ENCODE data around the gene IAPP.
"Not testable (repeated sequence)": the region's sequence is repeated elsewhere in the genome, so short reads cannot be mapped to it uniquely, and the experiment has no call there.

The IAPP gene

DNA sequence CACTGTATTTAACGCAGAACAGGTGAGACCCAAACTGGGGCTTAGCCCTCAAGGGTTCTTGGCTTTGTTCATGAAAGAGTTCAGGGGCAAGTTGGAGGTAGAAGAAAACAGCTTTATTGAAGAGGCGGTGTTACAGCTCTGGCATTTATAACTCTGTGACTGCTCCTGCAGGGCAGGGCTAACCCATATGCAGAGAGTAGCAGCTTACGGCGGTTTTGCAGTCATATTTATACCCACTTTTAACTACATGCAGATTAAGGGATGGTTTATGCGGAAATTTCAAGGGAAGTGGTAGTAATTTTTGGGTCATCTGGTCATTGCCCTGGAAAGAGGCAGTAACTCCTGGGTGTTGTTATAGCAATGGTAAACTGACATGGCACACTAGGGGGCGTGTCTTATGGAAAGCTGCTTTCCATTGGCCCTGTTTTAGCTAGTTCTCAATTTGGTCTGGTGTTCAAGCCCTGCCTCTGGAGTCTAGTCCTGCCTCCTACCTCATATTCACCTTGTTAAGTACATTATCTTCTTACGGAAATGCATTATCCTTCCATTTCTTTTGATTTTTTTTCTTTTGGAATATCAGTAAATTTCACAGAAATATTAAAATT, 1.8 kb upstream of the IAPP start:
- in situ Hi-C loops (cut with MboI; ENCODE audit: low sequenced_read_pairs) = no loop called here

DNA sequence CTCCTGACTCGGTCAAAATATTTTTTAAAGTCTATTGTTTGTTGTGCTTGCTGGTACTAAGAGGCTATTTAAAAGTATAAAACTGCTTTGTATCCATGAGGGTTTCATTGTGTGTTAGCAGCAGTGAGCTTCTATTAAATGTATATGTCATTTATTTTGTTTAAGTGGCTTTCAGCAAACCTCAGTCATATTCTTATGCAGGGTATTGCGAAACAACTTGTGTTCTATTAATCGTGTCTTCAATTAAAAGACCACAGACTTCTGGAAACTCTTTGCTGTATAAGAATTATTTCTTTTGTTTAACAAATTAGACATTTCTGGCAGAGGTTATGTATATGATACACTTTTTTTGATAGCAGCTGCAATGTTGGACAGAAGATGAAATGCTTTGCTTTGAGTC, 6.5 kb downstream of the IAPP start:
- in situ Hi-C loops (cut with MboI; ENCODE audit: low sequenced_read_pairs) = no loop called here

DNA sequence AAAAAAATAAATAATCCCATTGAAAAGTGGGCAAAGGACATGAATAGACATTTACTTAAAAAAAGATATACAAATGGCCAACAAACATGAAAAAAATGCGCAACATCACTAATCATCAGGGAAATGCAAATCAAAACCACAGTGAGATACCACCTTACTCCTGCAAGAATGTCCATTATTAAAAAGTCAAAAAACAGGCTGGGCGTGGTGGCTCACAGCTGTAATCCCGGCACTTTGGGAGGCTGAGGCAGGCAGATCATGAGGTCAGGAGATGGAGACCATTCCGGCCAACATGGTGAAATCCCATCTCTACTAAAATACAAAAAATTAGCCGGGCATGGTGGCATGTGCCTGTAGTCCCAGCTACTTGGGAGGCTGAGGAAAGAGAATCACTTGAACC, 8.6 kb downstream of the IAPP start:
- in situ Hi-C loops (cut with MboI; ENCODE audit: low sequenced_read_pairs) = not testable (repeated sequence)

DNA sequence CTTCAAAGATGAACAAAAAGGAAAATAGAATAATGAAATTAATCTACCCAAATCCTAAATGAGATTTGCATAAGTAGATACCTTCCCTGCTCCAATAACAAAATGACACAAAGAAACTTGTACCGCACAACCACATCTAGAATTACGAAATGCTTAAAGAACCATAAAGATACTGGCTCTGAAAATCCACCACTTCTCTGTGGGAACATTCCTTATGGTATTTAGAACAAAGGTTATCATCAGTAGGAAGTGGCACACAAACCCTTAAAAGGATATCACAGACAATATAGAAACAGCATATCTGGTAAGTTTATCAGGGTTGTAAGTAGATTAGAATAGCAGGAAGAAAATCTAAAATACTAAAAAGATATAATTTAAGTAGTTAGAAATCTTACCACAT, 11.6 kb downstream of the IAPP start:
- in situ Hi-C loops (cut with MboI; ENCODE audit: low sequenced_read_pairs) = no loop called here

DNA sequence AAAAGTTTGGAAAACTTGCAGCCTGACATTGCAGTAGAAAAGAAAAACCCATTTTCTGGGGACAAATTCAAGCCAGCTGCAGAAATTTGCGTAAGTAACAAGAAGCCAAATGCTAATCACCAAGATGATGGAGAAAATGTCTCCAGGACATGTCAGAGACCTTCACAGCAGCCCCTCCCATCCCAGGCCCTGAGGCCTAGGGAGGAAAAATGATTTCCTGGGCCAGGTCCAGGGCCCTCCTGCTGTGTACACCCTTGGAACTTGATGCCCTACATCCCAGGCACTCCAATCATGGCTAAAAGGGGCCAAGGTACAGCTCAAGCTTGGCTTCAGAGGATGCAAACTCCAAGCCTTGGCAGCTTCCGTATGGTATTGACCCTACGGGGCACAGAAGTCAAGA, 14.5 kb downstream of the IAPP start:
- in situ Hi-C loops (cut with MboI; ENCODE audit: low sequenced_read_pairs) = no loop called here

DNA sequence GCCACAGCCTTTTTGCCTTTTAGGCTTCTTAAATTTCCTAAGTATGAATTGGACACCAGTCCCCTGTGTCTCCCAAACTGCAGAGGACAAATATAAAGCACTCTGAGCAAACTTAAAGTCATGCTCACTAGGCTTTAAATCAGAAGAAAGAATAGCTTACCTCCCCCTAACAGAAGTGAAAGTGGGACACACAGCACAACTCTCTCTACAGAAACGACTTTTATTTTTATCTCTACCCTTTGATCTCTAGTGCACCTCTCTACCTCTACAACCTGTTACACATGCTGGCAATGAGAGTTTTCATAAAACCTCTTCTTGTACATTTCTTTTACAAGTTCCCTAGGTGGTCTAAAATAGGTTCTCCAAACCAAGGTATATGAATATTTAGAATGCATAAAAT, 19.7 kb downstream of the IAPP start:
- in situ Hi-C loops (cut with MboI; ENCODE audit: low sequenced_read_pairs) = no loop called here

DNA sequence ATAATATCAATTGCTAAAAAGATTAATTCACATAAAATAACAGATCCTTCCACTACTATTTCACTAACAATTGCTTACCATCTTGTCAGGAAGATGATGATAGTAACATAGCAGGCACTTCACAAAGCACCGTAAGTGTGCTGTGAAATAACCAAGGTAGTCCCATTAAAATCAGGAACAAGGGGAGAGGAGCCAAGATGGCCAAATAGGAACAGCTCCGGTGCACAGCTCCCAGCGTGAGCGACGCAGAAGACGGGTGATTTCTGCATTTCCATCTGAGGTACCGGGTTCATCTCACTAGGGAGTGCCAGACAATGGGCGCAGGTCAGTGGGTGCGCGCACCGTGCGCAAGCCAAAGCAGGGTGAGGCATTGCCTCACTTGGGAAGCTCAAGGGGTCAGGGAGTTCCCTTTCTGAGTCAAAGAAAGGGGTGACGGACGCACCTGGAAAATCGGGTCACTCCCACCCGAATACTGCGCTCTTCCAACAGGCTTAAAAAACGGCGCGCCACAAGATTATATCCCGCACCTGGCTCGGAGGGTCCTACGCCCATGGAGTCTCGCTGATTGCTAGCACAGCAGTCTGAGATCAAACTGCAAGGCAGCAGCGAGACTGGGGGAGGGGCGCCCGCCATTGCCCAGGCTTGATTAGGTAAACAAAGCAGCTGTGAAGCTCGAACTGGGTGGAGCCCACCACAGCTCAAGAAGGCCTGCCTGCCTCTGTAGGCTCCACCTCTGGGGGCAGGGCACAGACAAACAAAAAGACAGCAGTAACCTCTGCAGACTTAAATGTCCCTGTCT, 22.3 kb downstream of the IAPP start:
- in situ Hi-C loops (cut with MboI; ENCODE audit: low sequenced_read_pairs) = not testable (repeated sequence)

DNA sequence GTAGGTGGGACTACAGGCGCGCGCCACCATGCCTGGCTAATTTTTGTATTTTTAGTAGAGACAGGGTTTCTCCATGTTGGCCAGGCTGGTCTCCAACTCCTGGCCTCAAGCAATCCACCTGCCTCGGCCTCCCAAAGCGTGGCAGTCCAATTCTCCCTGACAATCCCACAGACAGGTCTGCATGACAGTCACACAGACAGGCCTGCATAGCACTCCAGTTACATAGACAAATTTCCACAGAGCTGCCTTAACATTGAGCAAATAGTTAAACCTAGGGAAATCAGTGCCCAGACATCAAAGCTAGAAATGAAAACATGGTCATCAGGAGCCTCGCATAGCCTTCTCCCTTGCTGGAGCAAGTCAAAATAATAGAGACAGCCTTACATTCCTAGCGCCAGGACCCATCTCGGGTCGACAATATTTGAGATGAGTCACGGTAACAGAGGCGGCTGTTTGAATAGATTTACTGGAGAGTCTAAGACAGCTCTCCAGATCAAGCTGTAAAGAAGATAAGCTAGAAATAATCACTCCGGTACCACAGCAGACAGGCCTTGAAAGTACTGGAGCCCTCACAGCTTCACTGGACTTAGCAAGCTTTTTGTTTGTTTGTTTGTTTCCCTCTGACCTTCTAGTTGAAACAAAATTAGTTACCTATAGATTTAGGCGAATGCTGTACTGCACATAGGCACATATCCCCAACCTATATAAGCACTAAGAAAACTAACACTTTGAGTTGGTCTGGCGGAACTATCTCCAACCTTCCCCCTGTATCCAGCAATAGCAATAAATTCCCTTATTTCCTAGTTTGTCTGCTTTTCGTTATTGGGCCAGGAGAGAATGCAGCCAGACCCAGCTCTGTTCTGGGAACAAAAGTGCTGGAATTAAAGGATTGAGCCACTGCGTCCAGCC, 40.9 kb downstream of the IAPP start:
- in situ Hi-C loops (cut with MboI; ENCODE audit: low sequenced_read_pairs) = no loop called here

DNA sequence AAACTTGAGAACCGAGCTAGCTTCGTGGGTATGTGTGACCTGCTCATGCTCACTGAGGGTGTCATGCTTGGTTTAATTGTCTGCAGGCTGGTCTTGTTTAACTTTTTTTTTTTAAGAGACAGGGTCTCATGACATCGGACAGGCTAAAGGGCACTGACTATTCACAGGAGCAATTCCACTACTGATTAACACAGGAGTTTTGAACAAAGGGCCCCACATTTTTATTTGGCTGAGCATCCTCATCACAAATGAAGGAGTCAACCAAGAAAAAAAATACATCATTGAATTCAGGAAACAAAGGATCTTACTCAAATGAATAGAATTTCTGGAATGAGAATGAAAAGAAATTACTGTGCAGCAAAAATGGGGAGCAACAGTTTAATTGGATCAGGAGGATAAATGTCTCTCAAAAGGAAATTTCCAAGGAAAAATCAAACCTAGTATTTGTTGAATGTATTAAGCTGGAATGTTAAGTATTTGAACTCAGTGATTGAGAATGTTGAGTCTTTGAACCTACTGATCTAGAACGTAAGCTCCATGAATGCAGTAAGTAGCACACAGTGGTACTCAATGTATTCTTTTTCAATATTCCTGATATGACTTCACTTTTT, 43.9 kb downstream of the IAPP start:
- in situ Hi-C loops (cut with MboI; ENCODE audit: low sequenced_read_pairs) = no loop called here

DNA sequence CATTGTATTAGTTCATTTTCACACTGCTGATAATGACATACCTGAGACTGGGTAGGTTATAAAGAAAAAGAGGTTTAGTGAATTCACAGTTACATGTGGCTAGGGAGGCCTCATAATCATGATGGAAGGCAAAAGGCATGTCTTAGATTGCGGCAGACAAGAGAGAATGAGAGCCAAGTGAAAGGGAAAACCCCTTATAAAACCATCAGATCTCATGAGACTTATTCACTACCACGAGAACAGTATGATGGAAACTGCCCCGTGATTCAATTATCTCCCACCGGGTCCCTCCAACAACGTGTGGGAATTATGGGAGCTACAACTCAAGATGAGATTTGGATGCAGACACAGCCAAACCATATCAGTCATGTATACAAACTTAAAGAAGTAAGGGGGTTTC, 45.7 kb downstream of the IAPP start:
- in situ Hi-C loops (cut with MboI; ENCODE audit: low sequenced_read_pairs) = not testable (repeated sequence)

DNA sequence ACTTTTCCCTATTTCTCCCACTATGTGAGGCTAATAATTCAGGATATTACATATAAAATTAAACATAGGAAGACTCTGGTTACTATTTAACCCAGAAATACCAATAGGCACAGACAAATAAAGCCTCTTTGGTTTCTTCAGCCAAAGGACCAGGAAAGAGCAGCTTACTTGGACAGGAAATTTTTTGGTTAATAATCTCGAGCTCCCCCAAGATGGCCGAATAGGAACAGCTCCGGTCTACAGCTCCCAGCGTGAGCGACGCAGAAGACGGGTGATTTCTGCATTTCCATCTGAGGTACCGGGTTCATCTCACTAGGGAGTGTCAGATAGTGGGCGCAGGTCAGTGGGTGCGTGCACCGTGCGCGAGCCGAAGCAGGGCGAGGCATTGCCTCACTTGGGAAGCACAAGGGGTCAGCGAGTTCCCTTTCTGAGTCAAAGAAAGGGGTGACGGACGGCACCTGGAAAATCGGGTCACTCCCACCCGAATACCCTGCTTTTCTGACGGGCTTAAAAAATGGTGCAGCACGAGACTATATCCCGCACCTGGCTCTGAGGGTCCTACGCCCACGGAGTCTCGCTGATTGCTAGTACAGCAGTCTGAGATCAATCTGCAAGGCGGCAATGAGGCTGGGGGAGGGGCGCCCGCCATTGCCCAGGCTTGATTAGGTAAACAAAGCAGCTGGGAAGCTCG, 46.5 kb downstream of the IAPP start:
- in situ Hi-C loops (cut with MboI; ENCODE audit: low sequenced_read_pairs) = not testable (repeated sequence)

DNA sequence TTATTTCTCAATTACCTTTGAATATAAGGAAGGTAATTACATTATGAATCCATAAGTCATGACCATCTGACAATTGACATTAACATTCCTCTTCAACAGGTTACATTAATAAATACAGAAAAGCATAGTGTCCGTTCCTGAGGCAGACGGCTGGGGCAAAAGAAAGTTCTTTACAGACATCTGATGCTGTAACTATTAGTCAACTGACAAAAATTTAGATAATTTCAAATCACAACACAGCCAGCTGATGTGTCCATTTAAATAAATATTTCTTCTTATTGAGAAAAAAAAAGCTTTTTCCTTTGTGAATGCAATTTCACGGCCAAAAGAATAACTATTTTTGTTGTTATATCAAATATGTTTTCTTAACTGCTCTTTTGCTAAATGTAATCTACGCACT, 55.5 kb downstream of the IAPP start:
- in situ Hi-C loops (cut with MboI; ENCODE audit: low sequenced_read_pairs) = no loop called here
